Stimulated activated CD8-positive, alpha-beta memory T cell treated with anti-CD3 and anti-CD28 coated beads, Interleukin-7, amount 100 ng/mL, for 4 hours (primary cell): Measurements from ENCODE around the gene PNMA1.

Experiments used
- DNase-seq, 2 donors: peaks; one replicate each; pipeline ENCODE4 v3.0.0-alpha.2; 2020; ENCODE audit warnings: low read depth in 2 of 2

Gene PNMA1

GRCh38 chr14:73713803-73714655 is at the start of gene PNMA1:
Gene PNMA1, minus strand, starts transcription at chr14:73714384. Its CDS starts 745 bp downstream, at chr14:73713639.
- peak; percentile 60 to 82 for DNase-seq

GRCh38 chr14:73763396-73763795 is 49.2 kb upstream of the PNMA1 start:
- DNase-seq = no peak

GRCh38 chr14:73762375-73762822 is 48.2 kb upstream of the PNMA1 start:
- DNase-seq = no peak

- no peak for DNase-seq
Measured at GRCh38 chr14:73761618-73762355, 47.6 kb upstream of the PNMA1 start.

- DNase-seq = no peak
Measured at GRCh38 chr14:73760598-73761586, 46.7 kb upstream of the PNMA1 start.

GRCh38 chr14:73759714-73760597 is 45.8 kb upstream of the PNMA1 start:
- DNase-seq = peak; percentile 92 to 97

- peak in 1 of 2 donors; percentile 46 for DNase-seq
Measured at GRCh38 chr14:73759183-73759713, 45.1 kb upstream of the PNMA1 start.

GRCh38 chr14:73758392-73759182 is 44.4 kb upstream of the PNMA1 start:
- DNase-seq = peak; percentile 51 to 69

- no peak for DNase-seq
Measured at GRCh38 chr14:73757876-73758391, 43.8 kb upstream of the PNMA1 start.

- DNase-seq = no peak
Measured at GRCh38 chr14:73757381-73757780, 43.2 kb upstream of the PNMA1 start.

- no peak for DNase-seq
Measured at GRCh38 chr14:73755434-73756014, 41.3 kb upstream of the PNMA1 start.

- no peak for DNase-seq
Measured at GRCh38 chr14:73754911-73755360, 40.8 kb upstream of the PNMA1 start.

GRCh38 chr14:73753887-73754795 is 40.0 kb upstream of the PNMA1 start:
- no peak for DNase-seq

GRCh38 chr14:73753124-73753886 is 39.1 kb upstream of the PNMA1 start:
- no peak for DNase-seq

- no peak for DNase-seq
Measured at GRCh38 chr14:73752297-73752992, 38.3 kb upstream of the PNMA1 start.

GRCh38 chr14:73751157-73751691 is 37.0 kb upstream of the PNMA1 start:
- DNase-seq = no peak
